Trophoblast cell (in vitro differentiated cells and primary cell): ENCODE measurements around the gene TRDN.
"Not testable (repeated sequence)": the region's sequence is repeated elsewhere in the genome, so short reads cannot be mapped to it uniquely, and the experiment has no call there.

Experiments used
- DNase-seq, 2 donors: peaks; one replicate each; pipeline ENCODE4 v3.0.0-alpha.2; 2016
- H2AFZ ChIP-seq: 2 replicates; pipeline ENCODE4 v1.6.1; 2013; ENCODE audit warnings: low read length, moderate library complexity, mild to moderate bottlenecking; ENCODE audit not compliant: insufficient read depth, poor library complexity
- H2AK5ac ChIP-seq: 2 replicates; pipeline ENCODE4 v1.6.1; 2013; ENCODE audit warnings: mild to moderate bottlenecking, low read length
- H2BK120ac ChIP-seq: 2 replicates; pipeline ENCODE4 v1.6.1; 2013; ENCODE audit warnings: low read length, mild to moderate bottlenecking, moderate library complexity; ENCODE audit not compliant: insufficient read depth, poor library complexity
- H2BK12ac ChIP-seq: 2 replicates; pipeline ENCODE4 v1.6.1; 2013; ENCODE audit warnings: mild to moderate bottlenecking, low read length, moderate library complexity
- H2BK5ac ChIP-seq: 2 replicates; pipeline ENCODE4 v1.6.1; 2013; ENCODE audit warnings: low read length, low read depth, moderate library complexity, mild to moderate bottlenecking; ENCODE audit not compliant: poor library complexity
- H3K14ac ChIP-seq: 2 replicates; pipeline ENCODE4 v1.6.1; 2013; ENCODE audit warnings: mild to moderate bottlenecking, low read length
- H3K18ac ChIP-seq: 2 replicates; pipeline ENCODE4 v1.6.1; 2013; ENCODE audit warnings: mild to moderate bottlenecking, low read length
- H3K23ac ChIP-seq: 2 replicates; pipeline ENCODE4 v1.6.1; 2013; ENCODE audit warnings: low read length
- H3K27ac ChIP-seq: 2 replicates; pipeline ENCODE4 v1.5.1; 2013; ENCODE audit warnings: low read depth, mild to moderate bottlenecking, inconsistent platforms, low read length, moderate library complexity
- H3K27me3 ChIP-seq: 2 replicates; pipeline ENCODE4 v1.6.1; 2013; ENCODE audit warnings: inconsistent platforms, mild to moderate bottlenecking, low read length, moderate library complexity; ENCODE audit not compliant: insufficient read depth
- H3K36me3 ChIP-seq, 2 experiments: 1 replicate in 1 of 2; 2 replicates in 1 of 2; pipeline ENCODE4 v1.6.1; 2013; ENCODE audit warnings: low read length in 2 of 2, mild to moderate bottlenecking in 2 of 2, moderate library complexity in 1 of 2; ENCODE audit not compliant: insufficient read depth in 2 of 2, control insufficient read depth in 1 of 2
- H3K4ac ChIP-seq: 2 replicates; pipeline ENCODE4 v1.6.1; 2013; ENCODE audit warnings: low read depth, mild to moderate bottlenecking, low read length, moderate library complexity
- H3K4me1 ChIP-seq, 2 experiments: 1 replicate in 1 of 2; 2 replicates in 1 of 2; pipeline ENCODE4 v1.6.1; 2013; ENCODE audit warnings: low read length in 2 of 2, mild to moderate bottlenecking in 2 of 2, moderate library complexity in 1 of 2; ENCODE audit not compliant: insufficient read depth in 2 of 2, control insufficient read depth in 1 of 2
- H3K4me2 ChIP-seq: 2 replicates; pipeline ENCODE4 v1.6.1; 2013; ENCODE audit warnings: inconsistent platforms, mild to moderate bottlenecking, low read length, moderate library complexity
- H3K4me3 ChIP-seq: 2 replicates; pipeline ENCODE4 v1.5.1; 2013; ENCODE audit warnings: mild to moderate bottlenecking, low read depth, low read length, inconsistent platforms
- H3K79me1 ChIP-seq: one replicate; pipeline ENCODE4 v1.6.1; 2013; ENCODE audit warnings: low read length
- H3K79me2 ChIP-seq: 2 replicates; pipeline ENCODE4 v1.6.1; 2013; ENCODE audit warnings: low read length, mild to moderate bottlenecking; ENCODE audit not compliant: control insufficient read depth, insufficient read depth, poor library complexity
- H3K9ac ChIP-seq: 2 replicates; pipeline ENCODE4 v1.6.1; 2013; ENCODE audit warnings: mild to moderate bottlenecking, low read length
- H3K9me3 ChIP-seq: 2 replicates; pipeline ENCODE4 v1.6.1; 2013; ENCODE audit warnings: low read depth, mild to moderate bottlenecking, control low read depth, inconsistent platforms, low read length; ENCODE audit not compliant: insufficient read depth
- H4K12ac ChIP-seq: 2 replicates; pipeline ENCODE4 v1.6.1; 2013; ENCODE audit warnings: low read depth, mild to moderate bottlenecking, low read length, moderate library complexity
- H4K8ac ChIP-seq: 2 replicates; pipeline ENCODE4 v1.6.1; 2013; ENCODE audit warnings: low read depth, mild to moderate bottlenecking, low read length, moderate library complexity
- H4K91ac ChIP-seq: one replicate; pipeline ENCODE4 v1.6.1; 2013; ENCODE audit warnings: low read depth, mild to moderate bottlenecking, low read length, moderate library complexity
- WGBS: extraction: QIAGEN DNeasy Blood & Tissue Kit; methylation state at CpG from one replicate; pipeline ENCODE4 v1.1.7; 2013; ENCODE audit warnings: missing lambda C conversion rate; ENCODE audit not compliant: insufficient read length, insufficient coverage; ENCODE audit errors: extremely low coverage; 5-methylcytosine and 5-hydroxymethylcytosine counted together

The TRDN gene

DNA sequence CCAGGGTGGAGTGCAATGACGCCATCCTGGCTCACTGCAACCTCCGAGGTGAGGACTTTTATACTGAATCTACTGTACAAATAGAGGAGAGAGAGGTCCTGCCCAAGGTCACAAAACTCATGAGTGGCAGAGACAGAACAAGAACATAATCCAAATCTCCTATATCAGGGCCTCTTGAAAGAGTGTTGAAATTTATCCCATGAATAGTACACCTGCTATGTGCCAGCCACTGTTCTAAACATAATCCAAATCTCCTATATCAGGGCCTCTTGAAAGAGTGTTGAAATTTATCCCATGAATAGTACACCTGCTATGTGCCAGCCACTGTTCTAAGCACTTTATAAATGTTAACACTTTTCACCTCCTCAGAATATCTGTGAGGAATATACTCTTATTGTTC lies 409.0 kb downstream of the TRDN start:
- H3K9ac ChIP-seq, H2BK12ac ChIP-seq, DNase-seq, H3K79me1 ChIP-seq, H3K79me2 ChIP-seq, H2AK5ac ChIP-seq, H4K8ac ChIP-seq, H3K23ac ChIP-seq, H3K4ac ChIP-seq, H2BK5ac ChIP-seq, H3K9me3 ChIP-seq, H2AFZ ChIP-seq, H3K36me3 ChIP-seq, H3K27me3 ChIP-seq, H3K4me1 ChIP-seq, H3K18ac ChIP-seq, H2BK120ac ChIP-seq, H3K4me2 ChIP-seq, H3K27ac ChIP-seq, H3K14ac ChIP-seq, H4K91ac ChIP-seq, H3K4me3 ChIP-seq, H4K12ac ChIP-seq: not testable (repeated sequence)
- WGBS = no CpG with 5 or more reads among the region's 2 CpGs

DNA sequence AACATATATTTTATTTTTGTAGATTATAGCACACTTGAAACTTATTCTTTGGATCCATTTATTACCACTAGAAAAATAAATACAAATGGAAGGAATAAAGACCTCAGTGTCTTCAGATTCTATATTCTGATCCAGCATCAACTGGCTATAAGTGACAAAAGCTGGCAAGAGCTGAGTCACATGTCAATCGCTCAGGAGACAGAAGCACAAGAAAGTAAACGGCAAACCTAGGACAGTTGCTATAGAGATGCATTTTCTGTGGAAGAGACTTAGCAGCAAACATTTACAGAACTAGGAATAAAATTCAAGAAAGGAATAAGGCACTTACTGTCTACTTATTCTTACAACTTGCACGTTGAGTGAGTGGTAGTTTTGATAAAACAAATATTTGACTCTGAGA lies 410.4 kb downstream of the TRDN start:
- no peak overlapping the region for H2BK5ac ChIP-seq
- H3K79me2 ChIP-seq = no peaks in the 10 kb centered on the region
- H2AK5ac ChIP-seq = no peak overlapping the region
- no peaks in the 10 kb centered on the region for H3K9me3 ChIP-seq
- H3K9ac ChIP-seq = no peak overlapping the region
- H3K27me3 ChIP-seq = no peaks in the 10 kb centered on the region
- no peaks in the 10 kb centered on the region for H3K79me1 ChIP-seq
- no peak overlapping the region for H3K4me2 ChIP-seq
- no peak overlapping the region for H3K27ac ChIP-seq
- no peak overlapping the region for H4K91ac ChIP-seq
- H2AFZ ChIP-seq = no peak overlapping the region
- no peak for DNase-seq
- H3K23ac ChIP-seq = no peak overlapping the region
- H2BK12ac ChIP-seq = no peak overlapping the region
- no CpG with 5 or more reads among the region's 3 CpGs for WGBS
- H2BK120ac ChIP-seq = no peak overlapping the region
- no peak overlapping the region for H3K4ac ChIP-seq
- H3K36me3 ChIP-seq = no peaks in the 10 kb centered on the region
- no peak overlapping the region for H3K4me3 ChIP-seq
- no peak overlapping the region for H3K18ac ChIP-seq
- no peak overlapping the region for H3K14ac ChIP-seq
- H4K12ac ChIP-seq = no peak overlapping the region
- H3K4me1 ChIP-seq = no peaks in the 10 kb centered on the region
- H4K8ac ChIP-seq = no peak overlapping the region

DNA sequence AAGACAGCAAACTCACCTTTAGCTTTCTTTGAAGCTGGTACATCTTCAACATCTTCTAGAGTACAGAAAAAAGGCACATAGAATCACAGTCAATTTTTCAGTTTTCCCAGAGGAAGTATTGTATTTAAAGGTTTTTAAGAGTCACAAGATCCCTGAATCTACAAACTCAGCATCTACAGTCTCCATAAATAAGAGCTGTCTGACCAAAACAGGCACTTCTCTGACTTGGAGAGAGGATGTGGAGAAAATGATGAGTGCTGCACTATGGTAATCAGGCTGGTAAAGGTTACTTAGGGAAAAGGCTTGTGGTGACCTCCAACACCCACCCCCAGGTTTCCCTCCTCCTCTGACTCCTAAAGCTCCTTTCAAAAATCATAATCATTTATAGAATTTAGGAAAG lies 412.7 kb downstream of the TRDN start:
- Histone ChIP-seq H2BK5ac (no peak overlapping the region), H2AK5ac (no peak overlapping the region), H2BK12ac (no peak overlapping the region), H3K9me3 (no peaks in the 10 kb centered on the region), H2BK120ac (no peak overlapping the region), H3K79me2 (no peaks in the 10 kb centered on the region), H3K4ac (no peak overlapping the region), H3K79me1 (no peaks in the 10 kb centered on the region), H3K23ac (no peak overlapping the region), H3K14ac (no peak overlapping the region), H3K4me3 (no peak overlapping the region), H3K4me1 (no peaks in the 10 kb centered on the region), H3K18ac (no peak overlapping the region), H3K36me3 (no peaks in the 10 kb centered on the region), H4K91ac (no peak overlapping the region), H3K9ac (no peak overlapping the region), H4K8ac (no peak overlapping the region), H2AFZ (no peak overlapping the region), H3K27ac (no peak overlapping the region), H3K4me2 (no peak overlapping the region), H4K12ac (no peak overlapping the region), H3K27me3 (no peaks in the 10 kb centered on the region)
- DNase-seq = no peak

DNA sequence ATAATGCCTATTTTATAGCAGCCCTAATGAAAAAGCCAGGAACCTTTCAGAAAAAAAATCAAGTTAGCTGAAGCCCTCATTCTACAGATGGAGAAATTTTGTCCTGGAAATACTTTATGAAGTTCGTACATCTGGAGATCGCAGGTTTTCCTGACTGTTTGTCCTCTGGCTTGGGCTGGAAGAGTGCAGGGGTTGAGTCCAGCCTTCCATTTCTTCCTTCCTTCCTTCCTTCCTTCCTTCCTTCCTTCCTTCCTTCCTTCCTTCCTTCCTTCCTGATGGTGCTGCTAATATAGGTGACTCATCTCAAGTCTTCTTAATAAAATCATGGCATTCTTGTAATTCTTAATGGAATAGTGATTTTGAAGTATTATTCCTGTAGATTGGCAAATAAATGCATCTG lies 413.3 kb downstream of the TRDN start:
- Histone ChIP-seq H3K23ac (no peak overlapping the region), H3K27me3 (no peaks in the 10 kb centered on the region), H4K12ac (no peak overlapping the region), H3K79me2 (no peaks in the 10 kb centered on the region), H3K27ac (no peak overlapping the region), H2AFZ (no peak overlapping the region), H3K4ac (no peak overlapping the region), H4K8ac (no peak overlapping the region), H3K14ac (no peak overlapping the region), H2BK12ac (no peak overlapping the region), H2AK5ac (no peak overlapping the region), H2BK5ac (no peak overlapping the region), H3K36me3 (no peaks in the 10 kb centered on the region), H3K9ac (no peak overlapping the region), H3K4me3 (no peak overlapping the region), H4K91ac (no peak overlapping the region), H3K9me3 (no peaks in the 10 kb centered on the region), H3K4me2 (no peak overlapping the region), H3K79me1 (no peaks in the 10 kb centered on the region), H3K4me1 (no peaks in the 10 kb centered on the region), H2BK120ac (no peak overlapping the region), H3K18ac (no peak overlapping the region)
- no CpG with 5 or more reads among the region's 2 CpGs for WGBS
- DNase-seq = no peak

- Histone ChIP-seq H3K9me3 (no peaks in the 10 kb centered on the region), H3K27me3 (no peaks in the 10 kb centered on the region), H3K4ac (no peak overlapping the region), H3K4me3 (no peak overlapping the region), H3K18ac (no peak overlapping the region), H3K79me1 (no peaks in the 10 kb centered on the region), H3K14ac (no peak overlapping the region), H2AFZ (no peak overlapping the region), H2BK5ac (no peak overlapping the region), H2BK120ac (no peak overlapping the region), H4K12ac (no peak overlapping the region), H2BK12ac (no peak overlapping the region), H3K9ac (no peak overlapping the region), H3K27ac (no peak overlapping the region), H4K91ac (no peak overlapping the region), H3K4me1 (no peaks in the 10 kb centered on the region), H4K8ac (no peak overlapping the region), H3K79me2 (no peaks in the 10 kb centered on the region), H3K4me2 (no peak overlapping the region), H2AK5ac (no peak overlapping the region), H3K23ac (no peak overlapping the region), H3K36me3 (no peaks in the 10 kb centered on the region)
- WGBS = no CpG with 5 or more reads among the region's 4 CpGs
- no peak for DNase-seq
Measured at GRCh38 chr6:123215211-123215610, 421.5 kb downstream of the TRDN start.
